ENCODE data around the gene FSTL4.

GRCh38 chr5:133400831-133401351 is 211.4 kb downstream of the FSTL4 start:
- TF ChIP-seq POLR2A (IDR thresholded peaks at IDR 0.05) (no peak), CTCF (IDR thresholded peaks at IDR 0.05) (no peak)

All from Peyer's patch (tissue), 4 donors.